SIG-M5 treated with dmso at 0.1 percent for 504 hours (cell line): ENCODE results near the gene HCCS.
A peak's percentile ranks its signal among the peaks of the same experiment; 100 is the strongest.

Experiments
- DNase-seq: peaks from one replicate; lab custom pipeline; 2025; ENCODE audit not compliant: unreplicated experiment; lab: John Stamatoyannopoulos, UW

The HCCS gene

DNA sequence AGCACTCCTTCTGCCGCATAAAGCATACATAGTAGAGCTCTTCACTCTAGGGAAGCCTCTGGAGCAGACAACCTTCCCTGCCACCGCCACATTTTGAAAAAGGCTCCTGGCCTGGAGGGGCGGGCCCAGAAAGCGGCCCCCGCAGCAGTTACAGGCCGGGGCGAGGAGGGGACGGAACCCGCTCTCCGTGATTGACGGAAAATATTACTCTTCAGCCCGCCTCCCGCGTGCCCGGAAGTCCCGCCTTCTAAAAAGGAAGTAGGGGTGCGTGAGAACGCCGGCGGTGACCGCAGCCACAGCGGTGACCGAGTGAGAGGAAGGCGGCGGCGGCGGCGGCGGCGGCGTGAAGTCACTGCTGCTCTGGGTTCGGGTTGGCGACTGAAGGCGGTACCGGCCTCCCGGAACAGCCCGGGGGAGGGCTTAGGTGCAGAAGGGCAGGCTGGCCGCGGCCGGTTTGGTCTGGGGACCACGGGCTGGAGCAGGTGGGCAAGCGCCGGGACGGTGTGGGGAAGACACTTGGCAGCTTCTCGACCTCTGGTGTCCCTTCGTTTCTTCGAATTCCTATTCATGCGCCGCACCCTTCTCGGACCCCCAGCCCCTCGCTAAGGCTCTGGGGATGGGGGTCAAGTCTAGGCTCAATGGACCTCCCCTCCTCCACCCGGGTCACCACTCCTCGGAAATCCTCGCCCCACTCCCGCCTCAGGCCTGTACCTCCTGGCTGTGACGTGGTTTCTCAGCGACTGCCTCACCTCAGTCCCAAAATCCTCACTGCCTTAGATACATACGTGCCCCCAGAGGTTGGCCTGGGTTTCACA lies at the start of gene HCCS:
Gene HCCS (plus strand): TSS at position 296 of the 815 bp plus-strand sequence. CDS start 729 bp downstream, outside the sequence.
- peak; percentile 76 for DNase-seq

- no peak for DNase-seq
These were observed 46.9 kb upstream of the HCCS start for GRCh38 chrX:11064276-11064675.

- peak; percentile 40 for DNase-seq
These were observed 46.1 kb upstream of the HCCS start for GRCh38 chrX:11064851-11065600.

DNA sequence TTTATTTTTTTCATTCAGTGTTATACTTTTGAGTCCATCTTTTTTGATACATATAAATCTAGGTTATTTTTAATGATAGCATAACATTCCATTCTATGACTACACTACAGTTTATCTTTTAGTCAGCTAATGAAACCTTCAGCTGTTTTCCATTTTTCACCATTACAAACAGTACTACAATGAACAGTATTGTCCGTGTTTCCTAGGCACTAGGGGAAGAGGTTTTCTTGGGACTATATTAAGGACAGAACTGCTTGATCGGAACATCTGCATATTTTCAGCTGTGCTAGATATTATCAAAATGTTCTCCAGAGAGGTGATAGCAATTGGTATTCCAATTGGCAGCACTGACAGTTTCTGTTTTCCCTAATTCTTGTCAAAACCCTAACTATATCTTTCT lies 44.3 kb upstream of the HCCS start:
- DNase-seq = no peak

GRCh38 chrX:11073381-11073780 lies 37.8 kb upstream of the HCCS start:
- DNase-seq = no peak

- DNase-seq = no peak
These were observed 30.3 kb upstream of the HCCS start for GRCh38 chrX:11080741-11081305.

DNA sequence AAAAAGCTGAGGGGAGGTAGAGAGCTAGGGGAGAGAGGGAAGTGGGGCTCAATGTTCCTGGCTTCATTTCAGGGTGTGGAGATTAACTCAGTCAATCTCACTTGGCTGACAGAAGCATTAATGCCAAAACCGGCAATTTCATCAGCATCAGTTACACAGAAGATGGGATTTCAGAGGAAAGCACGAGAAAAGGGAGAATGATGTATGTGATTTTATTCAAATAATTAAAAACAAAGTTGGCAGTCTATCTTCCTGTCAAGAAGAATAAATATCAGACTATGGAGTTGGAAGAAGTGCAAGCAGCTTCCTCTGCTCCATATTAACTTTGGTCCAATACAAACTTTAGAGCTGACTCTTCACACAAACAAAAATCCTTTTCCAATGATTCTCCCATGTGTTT lies 29.6 kb upstream of the HCCS start:
- no peak for DNase-seq

DNA sequence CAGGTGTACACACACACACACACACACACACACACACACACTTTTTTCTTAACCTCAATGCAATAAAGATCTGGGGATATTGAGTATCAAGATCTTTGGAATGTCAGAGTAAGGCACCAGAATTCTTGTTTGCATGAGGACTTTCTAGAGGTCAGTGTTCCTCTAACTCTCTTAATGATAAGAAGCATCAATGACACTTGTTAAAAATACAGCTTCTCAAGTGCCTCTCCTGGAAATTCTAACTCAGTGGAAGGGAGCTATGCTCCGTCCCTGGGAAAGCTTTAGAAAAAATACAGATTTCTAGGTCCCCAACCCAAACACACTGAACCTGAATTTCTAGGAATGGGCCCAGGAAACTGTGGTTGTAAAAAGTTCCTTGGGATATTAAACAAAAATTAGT lies 25.8 kb upstream of the HCCS start:
- DNase-seq = no peak

DNA sequence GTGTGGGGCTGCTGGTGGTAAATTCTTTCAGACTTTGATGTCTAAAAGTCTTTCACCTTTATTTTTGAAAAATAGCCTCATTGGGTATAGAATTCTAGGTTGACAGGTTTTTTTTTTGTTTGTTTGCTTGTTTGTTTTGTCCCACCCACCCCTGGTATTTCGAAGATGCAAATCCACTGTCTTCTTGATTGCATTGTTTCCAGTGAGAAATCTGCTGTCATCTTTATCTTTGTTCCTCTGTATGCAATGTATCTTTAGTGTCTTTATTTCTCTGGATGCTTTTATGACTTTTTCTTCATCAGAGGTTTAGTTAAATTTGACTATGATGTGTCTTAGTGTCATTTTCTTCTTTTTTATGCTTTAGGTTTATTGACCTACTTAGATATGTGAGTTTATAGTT lies 21.3 kb upstream of the HCCS start:
- DNase-seq = no peak

DNA sequence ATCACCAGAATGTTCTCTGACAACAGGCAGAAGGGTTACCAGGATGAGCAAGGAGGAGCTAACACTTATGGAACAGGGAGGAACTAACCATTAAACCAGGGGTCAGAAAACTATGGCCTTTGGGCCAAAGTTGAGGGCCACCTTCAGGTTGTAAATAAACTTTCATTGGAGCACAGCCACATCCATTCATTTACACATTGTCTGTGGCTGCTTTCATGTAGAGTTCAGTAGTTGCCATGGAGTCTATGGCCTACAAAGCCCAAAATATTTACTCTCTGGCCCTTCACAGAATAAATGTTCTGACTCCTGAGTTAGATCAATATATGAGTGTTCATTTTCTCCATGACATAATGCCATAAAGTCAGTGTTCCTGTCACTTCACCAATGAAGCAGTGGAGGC lies 13.2 kb upstream of the HCCS start:
- no peak for DNase-seq

GRCh38 chrX:11099465-11099864 lies 11.7 kb upstream of the HCCS start:
- DNase-seq = no peak

DNA sequence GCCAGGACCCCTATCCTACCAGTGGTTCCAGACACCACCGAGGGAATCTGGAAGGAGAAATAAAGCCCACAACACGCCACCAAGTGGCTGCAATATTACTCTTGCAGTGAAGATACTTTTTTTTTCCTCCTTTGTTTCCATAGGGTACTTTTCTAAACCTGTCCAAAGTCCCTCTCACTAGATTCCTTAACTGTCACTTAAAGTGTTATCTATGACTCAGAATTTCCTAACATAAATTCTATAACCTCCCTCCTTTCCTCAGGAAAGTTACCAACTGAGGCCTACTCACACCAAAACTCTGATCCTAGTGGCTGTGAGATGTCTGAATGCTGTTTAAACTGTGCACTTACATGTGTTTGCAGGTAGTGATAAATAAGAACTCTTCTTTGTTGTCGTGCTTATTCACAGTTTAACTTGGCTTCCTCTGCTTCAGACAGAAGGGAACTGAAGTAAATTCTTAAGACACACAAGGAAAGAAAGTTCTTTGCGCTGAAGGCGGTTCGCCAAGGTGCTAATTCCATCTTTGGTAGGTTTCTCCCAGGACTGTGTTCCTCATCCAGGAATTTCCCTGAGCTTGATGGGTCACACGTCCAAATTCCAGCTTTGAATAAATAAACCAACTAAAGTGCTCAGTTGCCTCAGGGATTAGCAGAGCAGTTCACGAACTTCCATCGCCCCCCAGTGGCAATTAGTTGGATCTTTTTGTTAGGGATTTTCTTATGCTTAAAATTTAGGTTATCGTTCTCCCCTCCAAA lies 10.7 kb upstream of the HCCS start:
- DNase-seq = peak; percentile 35

DNA sequence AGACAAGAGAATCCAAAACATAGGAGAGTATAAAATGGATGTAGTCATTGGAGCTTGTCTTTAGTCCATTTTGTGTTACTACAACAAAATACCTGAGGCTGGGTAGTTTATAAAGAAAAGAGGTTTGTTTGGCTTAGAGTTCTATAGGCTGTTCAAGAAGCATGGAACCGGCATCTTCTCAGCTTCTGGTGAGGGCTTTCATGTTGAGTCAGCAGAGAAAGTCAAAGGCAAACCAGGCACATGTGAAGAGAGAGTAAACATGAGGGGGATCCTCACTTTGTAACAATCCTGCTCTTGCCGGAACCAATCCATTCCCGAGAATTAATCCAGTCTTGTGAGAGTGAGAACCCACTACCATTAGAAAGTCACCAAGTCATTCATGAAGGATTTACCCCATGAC lies 8.1 kb upstream of the HCCS start:
- DNase-seq = no peak

DNA sequence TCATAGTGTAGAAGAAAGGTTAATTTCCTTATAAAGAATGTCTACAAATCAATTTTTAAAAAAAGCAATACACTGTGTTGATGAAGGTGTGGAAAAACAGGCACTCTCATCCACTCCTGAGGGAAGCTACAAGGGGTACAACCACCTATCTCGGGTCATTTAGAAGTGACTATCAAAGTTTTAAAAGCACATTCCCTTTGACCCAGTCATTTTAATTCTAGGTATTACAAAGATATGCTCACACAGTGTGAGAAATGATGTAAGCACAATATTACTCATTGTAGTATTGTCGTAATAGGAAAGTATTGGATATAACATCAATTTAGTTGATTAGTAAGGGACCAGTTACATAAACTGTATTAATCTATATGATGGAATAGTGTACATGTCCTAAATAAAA lies 7.4 kb upstream of the HCCS start:
- no peak for DNase-seq

GRCh38 chrX:11105080-11105479 lies 6.1 kb upstream of the HCCS start:
- DNase-seq = no peak

GRCh38 chrX:11108253-11108941 lies 2.7 kb upstream of the HCCS start:
- DNase-seq = no peak

DNA sequence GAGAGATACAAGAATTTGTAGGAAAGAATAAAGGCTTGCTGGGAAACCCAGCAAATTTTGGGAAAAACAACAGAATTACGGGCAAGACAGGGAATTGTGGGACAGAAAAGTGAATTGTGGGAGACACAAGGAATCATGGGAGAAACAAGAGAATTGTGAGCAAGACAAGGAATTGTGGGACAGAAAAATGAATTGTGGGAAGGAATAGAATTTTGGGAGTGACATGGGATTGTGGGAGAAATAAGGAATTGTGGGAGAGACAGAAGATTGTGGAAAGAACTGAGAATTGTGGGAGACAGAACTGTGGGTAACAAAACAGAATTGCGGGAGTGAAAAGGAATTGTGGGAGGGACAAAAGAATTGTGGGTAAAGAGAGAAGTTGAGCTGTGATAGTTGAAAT lies 1.2 kb upstream of the HCCS start:
- DNase-seq = no peak

DNA sequence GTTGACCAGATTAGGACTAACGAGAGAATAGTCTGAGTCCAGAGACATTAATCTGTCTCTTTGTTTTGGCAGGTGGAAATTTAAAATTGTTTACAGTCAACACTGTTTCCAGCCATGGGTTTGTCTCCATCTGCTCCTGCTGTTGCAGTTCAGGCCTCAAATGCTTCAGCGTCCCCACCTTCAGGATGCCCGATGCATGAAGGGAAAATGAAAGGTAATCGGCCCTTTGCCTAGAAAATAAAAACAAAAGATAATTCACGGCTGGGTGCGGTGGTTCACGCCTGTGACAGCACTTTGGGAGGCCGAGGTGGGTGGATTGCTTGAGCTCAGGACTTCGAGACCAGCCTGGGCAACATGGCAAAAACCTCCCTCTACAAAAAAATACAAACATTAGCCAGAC lies 815 bp downstream of the HCCS start:
- no peak for DNase-seq

GRCh38 chrX:11113731-11114130 lies 2.6 kb downstream of the HCCS start:
- peak; percentile 52 for DNase-seq

DNA sequence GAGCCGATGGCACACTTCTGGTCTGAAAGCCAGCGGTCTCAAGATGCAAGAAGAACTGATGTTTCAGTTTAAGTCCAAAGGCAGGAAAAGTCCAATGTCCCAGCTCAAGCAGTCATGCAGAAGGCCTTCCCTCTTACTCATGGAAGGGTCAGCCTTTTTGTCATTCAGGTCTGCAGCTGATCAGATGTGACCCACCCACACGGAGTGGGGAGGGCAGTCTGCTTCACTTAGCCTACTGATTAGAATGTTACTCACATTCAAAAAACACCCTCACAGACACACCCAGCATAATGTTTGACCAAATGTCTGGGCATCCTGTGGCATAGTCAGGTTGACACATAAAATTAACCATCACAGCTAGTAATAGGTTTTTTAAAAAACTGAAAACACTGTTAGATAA lies 6.6 kb downstream of the HCCS start:
- DNase-seq = no peak
